Measurements from ENCODE around the gene HAPSTR1. TPM values are rescaled to one million over a fixed set of nuclear protein-coding genes. Genes with fewer than 3 reads are reported as not detected.

Gene HAPSTR1
- total RNA-seq, 1 experiment from 2014 or later: 56.3 TPM

GRCh38 chr16:9138731-9139501, 47.5 kb downstream of the HAPSTR1 start:
- peak; percentile 75 for DNase-seq (ENCODE audit: low spot score)
- in situ Hi-C loops (cut with HindIII; ENCODE audit: low sequenced_read_pairs): no loop called here

DNA sequence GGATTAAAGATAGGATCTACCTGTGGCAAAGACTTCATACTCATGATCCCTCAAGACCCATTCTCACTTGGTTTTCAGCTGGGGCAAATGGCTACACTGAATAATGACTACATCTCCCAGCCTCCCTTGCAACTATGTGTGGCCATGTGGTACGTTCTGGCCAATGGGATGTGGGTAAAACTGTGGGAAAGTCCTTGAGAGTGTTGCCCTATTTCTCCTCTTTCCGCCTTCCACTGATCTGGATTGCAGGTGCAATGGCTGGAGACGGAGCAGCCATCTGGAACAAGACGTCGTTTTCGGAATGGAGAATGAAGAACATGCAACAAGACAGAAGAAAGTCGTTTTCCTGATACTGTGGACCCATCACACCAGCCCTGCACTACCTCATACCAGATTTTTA, 48.5 kb downstream of the HAPSTR1 start:
- in situ Hi-C loops (cut with HindIII; ENCODE audit: low sequenced_read_pairs): no loop called here
- DNase-seq (ENCODE audit: low spot score): peak; percentile 47

Other genes with a start within 250 kb of the HAPSTR1 start
- 114 and 150 TPM in 2 replicates for gene CARHSP1, start 222.6 kb upstream of the HAPSTR1 start, total RNA-seq (2014; rRNA removed; shearing (Covaris generic))
- not detected in 2 replicates for gene LITAFD, start 209.3 kb upstream of the HAPSTR1 start, total RNA-seq (2014; rRNA removed; shearing (Covaris generic))
- gene USP7, start 127.7 kb upstream of the HAPSTR1 start, total RNA-seq (2014; rRNA removed; shearing (Covaris generic)): 20.3 and 29.2 TPM in 2 replicates